GM23338 (cell line): ENCODE data around the gene CST1.

ENCODE experiments used
- CREB1 ChIP-seq: fragments of 250-450 bp; sonication (Bioruptor Pico); IDR thresholded peaks from 2 replicates; pipeline ENCODE4 v1.5.0; 2020; ENCODE audit warnings: low read depth, mild to moderate bottlenecking, moderate library complexity
- CTCF ChIP-seq, 2 experiments: fragments of 200-600 bp in 1 of 2; sonication (generic) in 1 of 2; conservative IDR thresholded peaks; 2 replicates each; pipeline versions ENCODE4 v1.5.1 to v1.6.1; 2016 to 2017; ENCODE audit warnings: antibody characterized with exemption in 2 of 2, low read depth in 2 of 2, mild to moderate bottlenecking in 2 of 2, moderate library complexity in 1 of 2
- ETS1 ChIP-seq: IDR thresholded peaks from 2 replicates; pipeline ENCODE4 v1.6.1; 2016; ENCODE audit warnings: antibody characterized with exemption
- EZH2 ChIP-seq: fragments of 200-600 bp; sonication (generic); IDR thresholded peaks from one replicate; pipeline ENCODE4 v1.8.0; 2017; ENCODE audit warnings: antibody characterized with exemption, mild to moderate bottlenecking, low read depth; ENCODE audit not compliant: unreplicated experiment
- EZH2phosphoT487 ChIP-seq: fragments of 200-600 bp; sonication (generic); IDR thresholded peaks from one replicate; pipeline ENCODE4 v1.8.1; 2018; ENCODE audit warnings: antibody characterized with exemption; ENCODE audit not compliant: unreplicated experiment
- JUNB ChIP-seq: IDR thresholded peaks from one replicate; pipeline ENCODE4 v1.6.1; 2016; ENCODE audit warnings: antibody characterized with exemption; ENCODE audit not compliant: unreplicated experiment
- NANOG ChIP-seq: IDR thresholded peaks from 2 replicates; pipeline ENCODE4 v1.6.1; 2016; ENCODE audit warnings: antibody characterized with exemption, borderline replicate concordance
- POLR2AphosphoS5 ChIP-seq: IDR thresholded peaks from 2 replicates; pipeline ENCODE4 v1.6.1; 2016; ENCODE audit warnings: antibody characterized with exemption, low read depth
- REST ChIP-seq: IDR thresholded peaks from one replicate; pipeline ENCODE4 v1.6.1; 2018; ENCODE audit warnings: antibody characterized with exemption; ENCODE audit not compliant: unreplicated experiment
- STAT1 ChIP-seq: IDR thresholded peaks from one replicate; pipeline ENCODE4 v1.6.1; 2016; ENCODE audit warnings: antibody characterized with exemption; ENCODE audit not compliant: unreplicated experiment
- ZNF114 ChIP-seq: fragments of 250-450 bp; sonication (Bioruptor Pico); IDR thresholded peaks from 2 replicates; pipeline ENCODE4 v1.5.0; 2020; ENCODE audit warnings: mild to moderate bottlenecking, moderate library complexity
- ZNF331 ChIP-seq: fragments of 250-450 bp; sonication (Bioruptor Pico); IDR thresholded peaks from 2 replicates; pipeline ENCODE4 v1.5.0; 2020; ENCODE audit warnings: low read depth, mild to moderate bottlenecking, moderate library complexity
- ZNF462 ChIP-seq: fragments of 250-450 bp; sonication (Bioruptor Pico); IDR thresholded peaks from 2 replicates; pipeline ENCODE4 v1.5.0; 2020; ENCODE audit warnings: mild to moderate bottlenecking, moderate library complexity

- TF ChIP-seq CTCF (conservative IDR thresholded peaks at IDR 0.05; ENCODE audit: low read depth in 2 of 2) (no peak), ZNF331 (CRISPR knock-in tag) (no peak), REST (no peak), EZH2 (no peak), POLR2AphosphoS5 (no peak), STAT1 (no peak), ETS1 (no peak), JUNB (no peak), EZH2phosphoT487 (no peak), CREB1 (CRISPR knock-in tag) (no peak), NANOG (no peak), ZNF114 (no peak), ZNF462 (no peak)
Measured at GRCh38 chr20:23766531-23766930, 15.8 kb upstream of the CST1 start.
